Measurements from ENCODE around the gene CFAP44.

- TF ChIP-seq, protein P1, sequence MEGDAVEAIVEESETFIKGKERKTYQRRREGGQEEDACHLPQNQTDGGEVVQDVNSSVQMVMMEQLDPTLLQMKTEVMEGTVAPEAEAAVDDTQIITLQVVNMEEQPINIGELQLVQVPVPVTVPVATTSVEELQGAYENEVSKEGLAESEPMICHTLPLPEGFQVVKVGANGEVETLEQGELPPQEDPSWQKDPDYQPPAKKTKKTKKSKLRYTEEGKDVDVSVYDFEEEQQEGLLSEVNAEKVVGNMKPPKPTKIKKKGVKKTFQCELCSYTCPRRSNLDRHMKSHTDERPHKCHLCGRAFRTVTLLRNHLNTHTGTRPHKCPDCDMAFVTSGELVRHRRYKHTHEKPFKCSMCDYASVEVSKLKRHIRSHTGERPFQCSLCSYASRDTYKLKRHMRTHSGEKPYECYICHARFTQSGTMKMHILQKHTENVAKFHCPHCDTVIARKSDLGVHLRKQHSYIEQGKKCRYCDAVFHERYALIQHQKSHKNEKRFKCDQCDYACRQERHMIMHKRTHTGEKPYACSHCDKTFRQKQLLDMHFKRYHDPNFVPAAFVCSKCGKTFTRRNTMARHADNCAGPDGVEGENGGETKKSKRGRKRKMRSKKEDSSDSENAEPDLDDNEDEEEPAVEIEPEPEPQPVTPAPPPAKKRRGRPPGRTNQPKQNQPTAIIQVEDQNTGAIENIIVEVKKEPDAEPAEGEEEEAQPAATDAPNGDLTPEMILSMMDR (IDR thresholded peaks at IDR 0.05) = no peak
- TF ChIP-seq POLR2AphosphoS5 (IDR thresholded peaks at IDR 0.05) (no peak), EP300 (IDR thresholded peaks at IDR 0.05) (no peak)
Observed at GRCh38 chr3:113431811-113432210, 9.5 kb downstream of the CFAP44 start.
